AG08395 (cell line): ENCODE data around the gene MAP4.
A peak's percentile ranks its signal among the peaks of the same experiment; 100 is the strongest.
"Not testable (repeated sequence)": the region's sequence is repeated elsewhere in the genome, so short reads cannot be mapped to it uniquely, and the experiment has no call there.

ENCODE experiments used
- DNase-seq: peaks from one replicate; pipeline ENCODE4 v3.0.0; 2012; ENCODE audit warnings: mixed read lengths, low spot score

The MAP4 gene

GRCh38 chr3:47846186-47846879, 169.9 kb downstream of the MAP4 start:
- DNase-seq = no peak

GRCh38 chr3:47841786-47842349, 174.3 kb downstream of the MAP4 start:
- DNase-seq = no peak

GRCh38 chr3:47838503-47838902, 177.7 kb downstream of the MAP4 start:
- DNase-seq = no peak

GRCh38 chr3:47836986-47837385, 179.2 kb downstream of the MAP4 start:
- no peak for DNase-seq

- not testable (repeated sequence) for DNase-seq
Measured at GRCh38 chr3:47829482-47829881, 186.7 kb downstream of the MAP4 start.

GRCh38 chr3:47825590-47825989, 190.6 kb downstream of the MAP4 start:
- DNase-seq = no peak

- peak; percentile 97 for DNase-seq
Measured at GRCh38 chr3:47824541-47825473, 191.4 kb downstream of the MAP4 start.

GRCh38 chr3:47817609-47818008, 198.6 kb downstream of the MAP4 start:
- no peak for DNase-seq

- no peak for DNase-seq
Measured at GRCh38 chr3:47813551-47814177, 202.6 kb downstream of the MAP4 start.

GRCh38 chr3:47804577-47804976, 211.6 kb downstream of the MAP4 start:
- DNase-seq = no peak

GRCh38 chr3:47803480-47804025, 212.7 kb downstream of the MAP4 start:
- DNase-seq = peak; percentile 12

- peak; percentile 92 for DNase-seq
Measured at GRCh38 chr3:47802734-47803479, 213.3 kb downstream of the MAP4 start, which contains the start of gene DHX30. DHX30 (plus strand) TSS chr3:47803138; CDS start chr3:47810684, 7,546 bp downstream.
